HCT116 (cell line): ENCODE measurements around the gene SLC10A7. TPM values are rescaled to one million over a fixed set of nuclear protein-coding genes. Genes with fewer than 3 reads are reported as not detected.

Experiments
- ATAC-seq: fragments of 200-7000 bp; cut with Tn5 transposase; 2 replicates; pipeline ENCODE4 v1.9.1; 2020; ENCODE audit warnings: mild to moderate bottlenecking, moderate library complexity
- BruUV-seq: library from RNA; stranded (reverse); fragments of 400-500 nt; replicated peaks from 2 replicates; lab custom pipeline; 2021; lab: Mats Ljungman, UMichigan
- CTCF ChIA-PET: fragments of 300-600 bp; sonication (Branson Sonifier 250); formaldehyde crosslinking; loops from one replicate; lab custom pipeline; 2021; ENCODE audit warnings: antibody characterized with exemption; lab: Charles Lee
- POLR2A ChIA-PET: fragments of 300-600, 350-600 bp; sonication (Branson Sonifier 250); formaldehyde crosslinking; loops from one replicate; lab custom pipeline; 2021; ENCODE audit warnings: antibody characterized with exemption; lab: Charles Lee
- RAD21 ChIA-PET, 2 experiments: fragments of 300-600 bp; sonication (Branson Sonifier 250); formaldehyde crosslinking; loops; one replicate each; lab custom pipeline; 2023; ENCODE audit warnings: low total read pairs in 2 of 2; ENCODE audit not compliant: uncharacterized antibody in 2 of 2, unreplicated experiment in 2 of 2, low non-redundant PET in 1 of 2; lab: Charles Lee
- DNase-seq: peaks from one replicate; pipeline ENCODE4 v3.0.0-alpha.2; 2010; ENCODE audit warnings: low read depth, low spot score
- H2AFZ ChIP-seq: fragments of 200-600 bp; shearing (Covaris generic), sonication (generic); 2 replicates; pipeline ENCODE4 v1.6.1; 2017; ENCODE audit warnings: low read depth, mixed run types, mixed read lengths, antibody characterized with exemption, low read length; ENCODE audit not compliant: poor library complexity, severe bottlenecking
- H3K27ac ChIP-seq: 2 replicates; pipeline ENCODE4 v1.5.1; 2012; ENCODE audit warnings: low read depth, low read length
- H3K27me3 ChIP-seq: fragments of 200-600 bp; sonication (generic); 2 replicates; pipeline ENCODE4 v1.6.1; 2016; ENCODE audit warnings: mixed run types, low read length, mixed read lengths; ENCODE audit not compliant: insufficient read depth
- H3K36me3 ChIP-seq, 2 experiments: fragments of 200-500 bp in 1 of 2; fragments of 200-600 bp in 1 of 2; sonication (Bioruptor generic) in 1 of 2; sonication (generic) in 1 of 2; 2 replicates each; pipeline versions ENCODE4 v1.5.1 to v1.6.1; 2014 to 2016; ENCODE audit warnings: low read length in 2 of 2, inconsistent platforms in 1 of 2, mixed read lengths in 1 of 2, mixed run types in 1 of 2; ENCODE audit not compliant: insufficient read depth in 2 of 2, control insufficient read depth in 1 of 2
- H3K4me1 ChIP-seq, 2 experiments: fragments of 200-600 bp in 1 of 2; sonication (generic) in 1 of 2; 2 replicates each; pipeline versions ENCODE4 v1.5.1 to v1.6.1; 2012 to 2017; ENCODE audit warnings: low read length in 2 of 2, inconsistent platforms in 1 of 2, mild to moderate bottlenecking in 1 of 2, mixed read lengths in 1 of 2, mixed run types in 1 of 2, moderate library complexity in 1 of 2; ENCODE audit not compliant: insufficient read depth in 2 of 2, control insufficient read depth in 1 of 2
- H3K4me2 ChIP-seq: fragments of 200-600 bp; sonication (generic); 2 replicates; pipeline ENCODE4 v1.6.1; 2017; ENCODE audit warnings: mixed run types, low read length, mixed read lengths
- H3K4me3 ChIP-seq, 2 experiments: fragments of 200-600 bp in 1 of 2; sonication (generic) in 1 of 2; replicated peaks in 1 of 2; 2 replicates each; pipeline ENCODE4 v1.5.1; 2011 to 2016; ENCODE audit warnings: low read length in 2 of 2, control low read depth in 1 of 2, low read depth in 1 of 2, mild to moderate bottlenecking in 1 of 2, mixed read lengths in 1 of 2, mixed run types in 1 of 2
- H3K79me2 ChIP-seq: fragments of 200-600 bp; sonication (generic); 2 replicates; pipeline ENCODE4 v1.6.1; 2017; ENCODE audit warnings: mild to moderate bottlenecking, mixed run types, low read length, moderate library complexity, mixed read lengths; ENCODE audit not compliant: insufficient read depth
- H3K9ac ChIP-seq: fragments of 200-600 bp; sonication (generic); 2 replicates; pipeline ENCODE4 v1.6.1; 2016; ENCODE audit warnings: low read length, mixed read lengths
- H3K9me2 ChIP-seq: fragments of 200-600 bp; sonication (generic), shearing (Covaris generic); 2 replicates; pipeline ENCODE4 v1.6.1; 2017; ENCODE audit warnings: mixed run types, mild to moderate bottlenecking, moderate library complexity; ENCODE audit not compliant: insufficient read depth
- H3K9me3 ChIP-seq, 2 experiments: fragments of 200-500 bp in 1 of 2; fragments of 200-600 bp in 1 of 2; sonication (Bioruptor generic) in 1 of 2; sonication (generic) in 1 of 2; 2 replicates each; pipeline ENCODE4 v1.6.1; 2014 to 2017; ENCODE audit warnings: low read length in 2 of 2, mixed read lengths in 2 of 2, inconsistent platforms in 1 of 2, low read depth in 1 of 2, mild to moderate bottlenecking in 1 of 2, mixed run types in 1 of 2, moderate library complexity in 1 of 2; ENCODE audit not compliant: control insufficient read depth in 1 of 2, insufficient read depth in 1 of 2
- H4K20me1 ChIP-seq: fragments of 200-600 bp; sonication (generic), shearing (Covaris generic); 2 replicates; pipeline ENCODE4 v1.6.1; 2017; ENCODE audit warnings: mixed run types, mild to moderate bottlenecking, moderate library complexity; ENCODE audit not compliant: insufficient read depth
- CBX3 ChIP-seq: IDR thresholded peaks from 2 replicates; pipeline ENCODE4 v1.6.1; 2012; ENCODE audit warnings: low read depth
- CEBPB ChIP-seq: IDR thresholded peaks from 2 replicates; pipeline ENCODE4 v1.6.1; 2012; ENCODE audit warnings: low read depth
- CTCF ChIP-seq, 3 experiments: fragments of 200-600 bp in 1 of 3; sonication (generic) in 1 of 3; IDR thresholded peaks in 2 of 3; conservative IDR thresholded peaks in 1 of 3; 2 replicates each; pipeline ENCODE4 v1.5.1; 2012 to 2017; ENCODE audit warnings: low read depth in 2 of 3, low read length in 2 of 3, antibody characterized with exemption in 1 of 3, borderline replicate concordance in 1 of 3, control low read depth in 1 of 3, mild to moderate bottlenecking in 1 of 3, mixed read lengths in 1 of 3, mixed run types in 1 of 3, moderate library complexity in 1 of 3; ENCODE audit not compliant: insufficient read depth in 1 of 3
- EZH2phosphoT487 ChIP-seq: fragments of 200-600 bp; IDR thresholded peaks from 2 replicates; pipeline ENCODE4 v1.6.1; 2018; ENCODE audit warnings: antibody characterized with exemption, borderline replicate concordance
- FOSL1 ChIP-seq: IDR thresholded peaks from 2 replicates; pipeline ENCODE4 v1.6.1; 2012; ENCODE audit warnings: low read depth
- POLR2A ChIP-seq: IDR thresholded peaks from 2 replicates; pipeline ENCODE4 v1.7.0; 2011; ENCODE audit warnings: borderline replicate concordance; ENCODE audit not compliant: insufficient read depth, insufficient read length; ENCODE audit errors: extremely low read depth
- SP1 ChIP-seq: IDR thresholded peaks from 2 replicates; pipeline ENCODE4 v1.6.1; 2012; ENCODE audit warnings: low read depth
- intact Hi-C: fragments of 100-400 bp; cut with micrococcal nuclease; formaldehyde crosslinking; loops from 2 replicates; pipeline ENCODE4 v1.10.0; 2022
- total RNA-seq: library from RNA; stranded (reverse); gene quantifications from one replicate; pipeline ENCODE4 v1.2.1, GENCODE V29; 2021; ENCODE audit not compliant: unreplicated experiment

Gene SLC10A7
- total RNA-seq, 1 experiment from 2014 or later: 5.5 TPM

- TF ChIP-seq EZH2phosphoT487 (no peak), CBX3 (no peak), SP1 (no peak), CEBPB (no peak), FOSL1 (no peak)
These were observed 10.4 kb downstream of the SLC10A7 start (continued) for GRCh38 chr4:146511381-146511780.

GRCh38 chr4:146510942-146511341 lies 10.8 kb downstream of the SLC10A7 start:
- H3K36me3 ChIP-seq: no peaks in the 10 kb centered on the region

More at GRCh38 chr4:146510942-146511341, 10.8 kb downstream of the SLC10A7 start:
- H3K27me3 ChIP-seq: no peaks in the 10 kb centered on the region
- ATAC-seq: no peak
- no peaks in the 10 kb centered on the region for H3K9me3 ChIP-seq
- H3K79me2 ChIP-seq: no peaks in the 10 kb centered on the region
- no peak overlapping the region for H3K27ac ChIP-seq
- no peak overlapping the region for H2AFZ ChIP-seq
- no peaks in the 10 kb centered on the region for H4K20me1 ChIP-seq
- BruUV-seq: no TSS peak
- H3K4me2 ChIP-seq: no peak overlapping the region
- DNase-seq: no peak
- ChIA-PET RAD21 (no interaction called here), CTCF (no interaction called here)
- peaks cover 0 to 5% of the 10 kb centered on the region in 2 experiments; a peak in 2 of 4 replicates for H3K4me1 ChIP-seq
- TF ChIP-seq POLR2A (no peak), CTCF (IDR thresholded peaks at IDR 0.05 in 2 of 3, conservative IDR thresholded peaks at IDR 0.05 in 1 of 3; ENCODE audit: borderline replicate concordance in 1 of 3, insufficient read depth in 1 of 3, low read depth in 2 of 3, low read length in 2 of 3) (0 out of 6 replicates have a peak, but pooled peaks of 1 of the 3 experiments have one; percentile 29), SP1 (no peak)
- TF ChIP-seq, all 23 proteins: peak for 1
- Histone ChIP-seq H3K9me2 (no peaks in the 10 kb centered on the region), H3K9ac (no peak overlapping the region), H3K4me3 (no peak overlapping the region)
- intact Hi-C loops: no loop called here
- POLR2A ChIA-PET: no interaction called here
